ENCODE results near the gene CLASRP.

- TF ChIP-seq CTCF (IDR thresholded peaks at IDR 0.05; ENCODE audit: insufficient read depth, low read length, poor library complexity, severe bottlenecking) (no peak), EZH2phosphoT487 (conservative IDR thresholded peaks at IDR 0.05; ENCODE audit: low read length) (no peak)
Observed at GRCh38 chr19:45045671-45046353, 7.0 kb downstream of the CLASRP start.

Measured in SU-DHL-6 (cell line).